DOHH2 (cell line): Measurements from ENCODE around the gene ALAS2.

Experiments
- CTCF ChIP-seq: fragments of 200-600 bp; sonication (generic); IDR thresholded peaks from one replicate; pipeline ENCODE4 v1.5.1; 2014; ENCODE audit warnings: antibody characterized with exemption, mild to moderate bottlenecking, low read depth, low read length; ENCODE audit not compliant: poor library complexity, severe bottlenecking
- EZH2phosphoT487 ChIP-seq: fragments of 200-600 bp; sonication (generic); IDR thresholded peaks from 2 replicates; pipeline ENCODE4 v1.6.1; 2017; ENCODE audit warnings: borderline replicate concordance, mild to moderate bottlenecking, antibody characterized with exemption, low read length, moderate library complexity, mixed read lengths

- TF ChIP-seq CTCF = no peak
- no peak for TF ChIP-seq EZH2phosphoT487
Measured at GRCh38 chrX:55028040-55028439, 2.7 kb downstream of the ALAS2 start.
